K562 (cell line): Measurements from ENCODE around the gene SLC7A5. TPM values are rescaled to one million over a fixed set of nuclear protein-coding genes. Genes with fewer than 3 reads are reported as not detected.
A peak's percentile ranks its signal among the peaks of the same experiment; 100 is the strongest.

Experiments
- CHCHD3 ChIP-seq: fragments of 250-450 bp; sonication (Bioruptor Pico); IDR thresholded peaks from 2 replicates; pipeline ENCODE4 v2.1.2; 2022; ENCODE audit warnings: mild to moderate bottlenecking
- ELF4 ChIP-seq: fragments of 450-650 bp; formaldehyde crosslinking; IDR thresholded peaks from 2 replicates; pipeline ENCODE4 v1.4.0; 2022; ENCODE audit warnings: missing genetic modification characterization
- ERF ChIP-seq: fragments of 450-650 bp; formaldehyde crosslinking; IDR thresholded peaks from 2 replicates; pipeline ENCODE4 v1.4.0; 2020; ENCODE audit warnings: mild to moderate bottlenecking, mixed read lengths
- ETS2 ChIP-seq: IDR thresholded peaks from 2 replicates; pipeline ENCODE4 v1.6.1; 2016; ENCODE audit warnings: borderline replicate concordance, missing genetic modification characterization, mild to moderate bottlenecking, moderate library complexity, missing compliant biosample characterization; ENCODE audit not compliant: poor library complexity, severe bottlenecking
- HBP1 ChIP-seq: fragments of 450-650 bp; formaldehyde crosslinking; IDR thresholded peaks from 2 replicates; pipeline ENCODE4 v1.4.0; 2022; ENCODE audit warnings: missing genetic modification characterization
- IRF2 ChIP-seq: sonication (generic); formaldehyde crosslinking; IDR thresholded peaks from 2 replicates; pipeline ENCODE4 v1.8.1; 2022; ENCODE audit warnings: mild to moderate bottlenecking, missing genetic modification reagents
- MCM3 ChIP-seq: fragments of 450-650 bp; IDR thresholded peaks from 2 replicates; pipeline ENCODE4 v1.6.1; 2016
- MLX ChIP-seq, 2 experiments: fragments of 450-650 bp in 1 of 2; sonication (generic) in 1 of 2; formaldehyde crosslinking; conservative IDR thresholded peaks; 2 replicates each; pipeline versions ENCODE4 v1.4.0 to v1.8.1; 2020 to 2022; ENCODE audit warnings: mild to moderate bottlenecking in 1 of 2, missing genetic modification reagents in 1 of 2
- MTA1 ChIP-seq: fragments of 450-650 bp; IDR thresholded peaks from 2 replicates; pipeline ENCODE4 v1.6.1; 2017; ENCODE audit warnings: borderline replicate concordance
- MTA3 ChIP-seq: fragments of 450-650 bp; formaldehyde crosslinking; IDR thresholded peaks from 2 replicates; pipeline ENCODE4 v1.6.1; 2017; ENCODE audit warnings: mild to moderate bottlenecking, borderline replicate concordance
- MYNN ChIP-seq, 2 experiments: sonication (generic); formaldehyde crosslinking in 1 of 2; IDR thresholded peaks; 2 replicates each; pipeline versions ENCODE4 v1.5.0 to v1.6.1; 2016 to 2020; ENCODE audit warnings: antibody characterized with exemption in 1 of 2, missing genetic modification reagents in 1 of 2
- NFYB ChIP-seq: IDR thresholded peaks from 2 replicates; pipeline ENCODE4 v1.6.1; 2011; ENCODE audit warnings: mild to moderate bottlenecking, moderate library complexity; ENCODE audit not compliant: insufficient read length; ENCODE audit errors: extremely low read depth
- NRF1 ChIP-seq, 2 experiments: fragments of 450-650 bp; IDR thresholded peaks in 1 of 2; conservative IDR thresholded peaks in 1 of 2; 2 replicates each; pipeline ENCODE4 v1.6.1; 2014; ENCODE audit warnings: mild to moderate bottlenecking in 2 of 2
- POLR2AphosphoS2 ChIP-seq: IDR thresholded peaks from 2 replicates; pipeline ENCODE4 v1.6.1; 2012; ENCODE audit warnings: low read length, improper control_type of control experiment
- POLR2B ChIP-seq: fragments of 450-650 bp; IDR thresholded peaks from 2 replicates; pipeline ENCODE4 v1.6.1; 2018; ENCODE audit warnings: low read depth; ENCODE audit not compliant: partially characterized antibody
- YY1 ChIP-seq, 3 experiments: IDR thresholded peaks; 2 replicates each; pipeline ENCODE4 v1.6.1; 2011; ENCODE audit warnings: low read length in 2 of 3, mild to moderate bottlenecking in 2 of 3, moderate library complexity in 2 of 3, borderline replicate concordance in 1 of 3, control low read depth in 1 of 3, low read depth in 1 of 3; ENCODE audit not compliant: insufficient read depth in 3 of 3, insufficient replicate concordance in 2 of 3, control insufficient read depth in 1 of 3, insufficient read length in 1 of 3; ENCODE audit errors: extremely low read depth in 1 of 3
- ZFP30 ChIP-seq: fragments of 250-450 bp; sonication (Bioruptor Pico); IDR thresholded peaks from 2 replicates; pipeline ENCODE4 v1.8.0; 2022; ENCODE audit warnings: moderate library complexity, mild to moderate bottlenecking, inconsistent platforms, borderline replicate concordance
- ZNF175 ChIP-seq: fragments of 200-800 bp; sonication (Bioruptor generic); IDR thresholded peaks from 2 replicates; pipeline ENCODE4 v1.6.1; 2016; ENCODE audit warnings: low read depth, mild to moderate bottlenecking, missing genetic modification characterization, missing compliant biosample characterization
- ZNF449 ChIP-seq: fragments of 250-450 bp; sonication (Bioruptor Pico); IDR thresholded peaks from 2 replicates; pipeline ENCODE4 v1.8.0; 2022; ENCODE audit warnings: moderate library complexity, mild to moderate bottlenecking, inconsistent platforms
- ZNF511 ChIP-seq: sonication (generic); formaldehyde crosslinking; IDR thresholded peaks from 2 replicates; pipeline ENCODE4 v1.8.0; 2022; ENCODE audit warnings: mild to moderate bottlenecking, missing genetic modification reagents
- ZNF57 ChIP-seq: fragments of 450-650 bp; formaldehyde crosslinking; IDR thresholded peaks from 2 replicates; pipeline ENCODE4 v1.4.0; 2020; ENCODE audit warnings: mild to moderate bottlenecking, moderate library complexity
- polyA plus RNA-seq, 8 experiments: library from polyadenylated mRNA; depleted of rRNA in 4 of 8; stranded (reverse) in 5 of 8; unstranded in 3 of 8; fragments of >200 nt; fragmentation: Nextera tagmentation in 2 of 8; fragmentation: Illumina TruSeq in 1 of 8; extraction: Ambion mirVana in 2 of 8; extraction: Trizol in 1 of 8; gene quantifications; 2 replicates each; pipeline versions ENCODE4 v1.2.1 to v1.2.3, GENCODE V29; 2011 to 2014; ENCODE audit warnings: inconsistent platforms in 1 of 8, missing spikeins in 1 of 8
- total RNA-seq, 7 experiments: library from RNA; depleted of rRNA in 6 of 7; stranded (reverse); fragments of >200 nt in 6 of 7; fragmentation: Illumina TruSeq in 2 of 7; extraction: Trizol in 2 of 7; gene quantifications; 2 replicates each; pipeline versions ENCODE4 v1.2.1 to v1.2.3, GENCODE V29; 2011 to 2021; ENCODE audit warnings: low replicate concordance in 1 of 7

The SLC7A5 gene
- total and polyA plus RNA-seq, 9 of the 15 experiments (the other 6 are each of a cell fraction or from before 2014, with no cell fraction given), result 1.9 to 220 (median 18.6) TPM

- no peak for TF ChIP-seq IRF2 (CRISPR knock-in tag)
- TF ChIP-seq ZNF57 (CRISPR knock-in tag), result no peak
- TF ChIP-seq POLR2AphosphoS2, result peak; percentile 70; the same call in 1 of the 2 replicates
- no peak for TF ChIP-seq ETS2 (tag)
- peak; percentile 53 for TF ChIP-seq POLR2B
- no peak for TF ChIP-seq YY1 (IDR thresholded peaks at IDR 0.05; ENCODE audit: borderline replicate concordance in 1 of 3, control insufficient read depth in 1 of 3, extremely low read depth in 1 of 3, insufficient read depth in 3 of 3, insufficient read length in 1 of 3, insufficient replicate concordance in 2 of 3, low read depth in 1 of 3, low read length in 2 of 3)
- TF ChIP-seq MTA3, result peak; percentile 72; the same call in 1 of the 2 replicates
- peak; percentile 38; the same call in 1 of the 2 replicates for TF ChIP-seq ERF (CRISPR knock-in tag)
- TF ChIP-seq HBP1 (CRISPR knock-in tag), result 0 out of 2 replicates have a peak, but pooled peaks have one; percentile 29
- no peak; the same call in 1 of the 2 replicates for TF ChIP-seq MYNN (IDR thresholded peaks at IDR 0.05)
- TF ChIP-seq MYNN (CRISPR knock-in tag; IDR thresholded peaks at IDR 0.05), result no peak
- no peak for TF ChIP-seq CHCHD3 (CRISPR knock-in tag)
- TF ChIP-seq MLX (CRISPR knock-in tag; conservative IDR thresholded peaks at IDR 0.05), result no peak
- no peak for TF ChIP-seq MCM3
- no peak for TF ChIP-seq NRF1 (conservative IDR thresholded peaks at IDR 0.05 in 1 of 2, IDR thresholded peaks at IDR 0.05 in 1 of 2)
- TF ChIP-seq MTA1, result no peak
- no peak for TF ChIP-seq ZNF449 (CRISPR knock-in tag)
- TF ChIP-seq ZFP30 (CRISPR knock-in tag), result no peak
- TF ChIP-seq ELF4 (CRISPR knock-in tag), result no peak
- TF ChIP-seq ZNF511 (CRISPR knock-in tag), result no peak
- TF ChIP-seq ZNF175 (CRISPR knock-in tag), result no peak
- TF ChIP-seq NFYB, result no peak
Measured at GRCh38 chr16:87828907-87829621, 40.2 kb downstream of the SLC7A5 start (continued).
